GM13977 (cell line): ENCODE data around the gene CCDC102B.
"Not testable (repeated sequence)": the region's sequence is repeated elsewhere in the genome, so short reads cannot be mapped to it uniquely, and the experiment has no call there.

ENCODE experiments used
- DNase-seq: peaks from one replicate; pipeline ENCODE4 v3.0.0; 2012; ENCODE audit warnings: low spot score
- CTCF ChIP-seq: IDR thresholded peaks from 2 replicates; pipeline ENCODE4 v1.5.1; 2012; ENCODE audit warnings: mild to moderate bottlenecking, control low read depth; ENCODE audit not compliant: insufficient read depth; ENCODE audit errors: extremely low read depth, missing control alignments
- in situ Hi-C: fragments of 300-500 bp; cut with MboI; formaldehyde crosslinking; loops from one replicate; pipeline ENCODE4 v1.12.0; 2022; ENCODE audit warnings: low sequenced_read_pairs, low pct_unique_long_range_greater_than_20kb, mixed read lengths, inconsistent platforms; ENCODE audit not compliant: unreplicated experiment

CCDC102B gene

GRCh38 chr18:68935686-68936085 lies 137.8 kb downstream of the CCDC102B start:
- no peak for TF ChIP-seq CTCF
- in situ Hi-C loops, result no loop called here
- no peak for DNase-seq

GRCh38 chr18:68937029-68937599 lies 139.2 kb downstream of the CCDC102B start:
- in situ Hi-C loops, result no loop called here
- no peak for DNase-seq
- TF ChIP-seq CTCF, result no peak

GRCh38 chr18:68940039-68940438 lies 142.2 kb downstream of the CCDC102B start:
- DNase-seq, result no peak
- in situ Hi-C loops, result no loop called here
- no peak for TF ChIP-seq CTCF

GRCh38 chr18:68940754-68941153 lies 142.9 kb downstream of the CCDC102B start:
- TF ChIP-seq CTCF, result no peak
- in situ Hi-C loops, result no loop called here
- DNase-seq, result no peak

- in situ Hi-C loops, result no loop called here
- DNase-seq, result no peak
- TF ChIP-seq CTCF, result no peak
Measured at GRCh38 chr18:68942230-68942629, 144.3 kb downstream of the CCDC102B start.

GRCh38 chr18:68943861-68944260 lies 146.0 kb downstream of the CCDC102B start:
- in situ Hi-C loops, DNase-seq: not testable (repeated sequence)

GRCh38 chr18:68944330-68944729 lies 146.4 kb downstream of the CCDC102B start:
- DNase-seq, result no peak
- in situ Hi-C loops, result no loop called here
- TF ChIP-seq CTCF, result no peak
